Measurements from ENCODE around the gene DIAPH1.

The DIAPH1 gene

DNA sequence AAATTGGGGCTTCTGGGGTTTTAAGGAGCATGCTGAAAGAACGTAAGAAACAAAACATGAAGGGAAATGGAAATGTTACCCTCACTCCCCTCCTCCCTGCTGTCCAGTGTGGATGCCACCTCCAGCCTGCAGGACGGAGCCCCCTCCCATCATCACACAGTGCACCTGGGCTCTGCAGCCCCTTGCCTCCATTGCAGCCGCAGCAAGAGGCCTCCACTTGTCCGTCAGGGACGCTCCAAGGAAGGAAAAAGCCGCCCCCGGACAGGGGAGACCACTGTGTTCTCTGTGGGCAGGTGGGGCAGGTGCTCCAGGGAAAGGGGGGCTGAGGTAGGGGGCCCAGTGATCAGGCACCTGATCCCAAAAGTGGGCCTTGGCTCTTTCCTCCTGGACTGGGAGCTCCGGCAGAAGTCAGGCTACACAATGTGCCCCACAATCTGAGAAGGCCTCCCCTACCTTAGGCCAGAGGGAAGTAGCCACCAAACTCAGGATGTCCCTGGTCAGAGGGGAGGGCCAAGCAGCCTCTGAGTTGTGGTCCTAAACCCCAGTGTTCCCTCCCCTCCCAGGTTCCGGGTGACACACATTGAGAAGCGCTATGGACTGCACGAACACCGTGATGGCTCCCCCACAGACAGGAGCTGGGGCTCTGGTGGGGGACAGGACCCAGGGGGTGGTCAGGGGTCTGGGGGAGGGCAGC lies 20.7 kb upstream of the DIAPH1 start:
- DNase-seq (ENCODE audit: low spot score): no peak

DNA sequence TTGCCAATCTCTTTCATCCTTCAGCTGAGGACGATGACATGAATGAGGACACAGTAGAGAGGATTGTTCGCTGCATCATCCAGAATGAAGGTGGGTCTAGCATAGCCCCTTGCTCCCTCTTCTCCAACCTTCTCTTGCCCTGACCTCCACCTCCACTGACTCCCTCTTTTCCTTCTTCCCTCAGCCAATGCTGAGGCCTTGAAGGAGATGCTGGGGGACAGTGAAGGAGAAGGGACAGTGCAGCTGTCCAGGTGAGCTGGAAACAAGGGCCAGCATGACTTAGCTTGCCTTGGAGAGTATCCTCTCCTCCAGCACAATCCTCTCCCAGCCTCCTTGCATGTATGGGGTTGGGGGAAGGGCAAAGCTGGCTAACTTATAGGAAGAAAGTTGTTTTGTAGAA lies 20.0 kb upstream of the DIAPH1 start:
- no peak for DNase-seq (ENCODE audit: low spot score)

DNA sequence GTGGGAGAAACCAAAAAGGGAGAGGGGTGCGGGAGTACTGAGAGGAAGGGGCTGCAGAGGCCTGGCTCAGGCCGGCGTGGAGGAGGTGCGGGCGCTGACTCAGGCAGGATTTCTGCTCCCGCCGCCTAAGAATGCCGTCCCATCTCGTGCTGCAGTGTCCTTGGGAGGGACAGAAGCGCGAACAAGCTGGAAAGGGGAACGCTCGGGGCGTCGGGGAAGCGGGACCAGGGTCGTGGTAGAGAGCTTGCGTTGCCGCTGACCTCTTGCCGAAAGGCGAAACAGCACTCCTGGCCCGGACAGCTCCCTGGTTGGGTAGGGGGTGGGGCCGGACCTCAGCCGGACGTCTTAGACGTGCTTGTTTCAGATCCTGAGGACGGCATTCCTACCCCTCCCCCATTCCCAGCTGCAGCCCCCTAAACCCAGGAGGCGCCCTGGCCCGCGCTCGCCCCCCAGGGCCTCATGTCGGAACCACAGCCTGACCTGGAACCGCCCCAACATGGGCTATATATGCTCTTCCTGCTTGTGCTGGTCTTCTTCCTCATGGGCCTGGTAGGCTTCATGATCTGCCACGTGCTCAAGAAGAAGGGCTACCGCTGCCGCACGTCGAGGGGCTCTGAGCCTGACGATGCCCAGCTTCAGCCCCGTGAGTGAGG lies 19.1 kb upstream of the DIAPH1 start:
- no peak for DNase-seq (ENCODE audit: low spot score)

DNA sequence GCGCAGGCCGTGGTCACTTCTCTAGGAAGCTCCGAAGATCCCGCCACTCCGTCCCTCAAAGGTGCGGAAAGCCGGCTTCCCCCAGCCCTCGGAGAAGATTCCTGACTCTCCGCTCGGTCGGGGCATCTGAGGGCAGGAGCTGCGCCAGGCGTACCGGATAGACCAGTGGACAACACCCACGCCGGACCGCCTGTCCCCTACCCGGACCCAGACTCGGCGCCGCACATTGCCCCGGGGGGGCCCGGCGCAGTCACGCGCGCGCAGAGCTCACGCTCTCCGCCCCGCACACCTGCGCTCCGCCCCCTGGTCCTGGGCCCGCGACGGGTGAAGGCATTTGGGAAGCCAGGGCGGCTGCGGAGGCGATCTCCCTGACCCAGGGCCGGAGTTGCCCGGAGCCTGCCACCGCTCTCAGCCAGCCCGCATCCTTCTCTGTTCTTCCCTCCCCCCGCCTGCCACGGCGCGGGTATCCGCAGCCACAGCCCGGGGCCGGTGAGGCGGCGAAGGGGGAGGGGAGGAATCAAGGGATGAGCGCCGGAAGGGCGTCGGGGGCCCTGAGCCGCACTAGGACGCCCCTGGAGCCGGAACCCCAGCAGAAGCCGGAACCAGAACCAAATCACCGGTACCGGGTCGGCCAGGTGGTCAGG lies 18.4 kb upstream of the DIAPH1 start:
- DNase-seq (ENCODE audit: low spot score): no peak

DNA sequence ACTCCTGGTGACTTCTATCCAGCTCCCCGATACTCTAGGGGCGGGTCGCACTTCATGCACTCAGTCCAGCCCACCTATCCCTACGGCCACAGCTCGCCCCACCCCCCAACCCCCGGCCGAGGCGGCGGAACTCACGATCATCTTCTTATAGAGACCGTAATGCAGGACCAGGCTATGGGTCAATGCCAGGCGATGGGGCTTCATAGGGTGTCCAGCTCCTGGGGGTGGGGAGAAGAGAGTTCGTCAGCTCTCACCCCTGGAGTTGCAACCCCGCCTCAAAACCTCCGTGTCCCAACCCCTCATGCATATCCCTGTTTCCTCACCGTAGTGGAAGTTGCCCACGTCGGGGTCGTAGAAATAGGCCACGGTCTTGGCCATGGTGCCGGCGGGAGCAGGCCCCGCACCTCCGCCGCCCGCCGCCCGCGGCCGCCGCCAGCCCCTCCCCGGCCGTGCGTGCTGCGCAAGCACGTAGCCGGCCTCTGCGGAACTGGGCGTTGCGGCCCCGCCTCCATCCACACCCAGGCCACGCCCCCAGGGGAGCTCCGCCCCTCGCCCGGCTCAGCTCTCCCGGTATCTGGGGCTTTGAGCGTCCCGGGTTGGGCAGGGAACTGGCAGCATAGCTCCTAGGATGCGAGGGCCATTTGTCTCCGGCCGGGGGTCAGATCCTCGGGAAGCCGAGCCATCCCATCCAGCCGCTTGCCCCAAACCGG lies 17.8 kb upstream of the DIAPH1 start, which contains the start of the genes HDAC3 and RELL2:
Gene HDAC3, minus strand, starts transcription at position 437 of the 710 bp plus-strand sequence. Its CDS starts 59 bp downstream, at position 378.
Gene RELL2, plus strand, starts transcription at position 585 of the 710 bp plus-strand sequence. CDS start 1,229 bp downstream, outside the sequence.
- DNase-seq (ENCODE audit: low spot score): peak; percentile 94

DNA sequence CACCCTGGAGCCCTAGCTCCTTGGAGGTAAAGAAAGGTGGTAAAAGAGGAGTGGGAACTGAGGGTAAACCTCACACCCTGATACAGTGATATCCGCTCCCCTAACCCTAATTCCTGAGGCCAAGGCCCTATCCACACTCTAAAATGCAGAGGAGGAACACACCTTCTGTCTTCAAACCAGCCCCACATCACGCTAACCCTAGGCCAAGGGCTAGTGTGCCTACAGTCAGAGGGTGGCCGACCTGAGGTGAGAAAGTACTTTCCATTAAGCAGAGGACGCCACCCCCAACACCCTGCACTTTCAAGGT lies 17.3 kb upstream of the DIAPH1 start:
- no peak for DNase-seq (ENCODE audit: low spot score)

DNA sequence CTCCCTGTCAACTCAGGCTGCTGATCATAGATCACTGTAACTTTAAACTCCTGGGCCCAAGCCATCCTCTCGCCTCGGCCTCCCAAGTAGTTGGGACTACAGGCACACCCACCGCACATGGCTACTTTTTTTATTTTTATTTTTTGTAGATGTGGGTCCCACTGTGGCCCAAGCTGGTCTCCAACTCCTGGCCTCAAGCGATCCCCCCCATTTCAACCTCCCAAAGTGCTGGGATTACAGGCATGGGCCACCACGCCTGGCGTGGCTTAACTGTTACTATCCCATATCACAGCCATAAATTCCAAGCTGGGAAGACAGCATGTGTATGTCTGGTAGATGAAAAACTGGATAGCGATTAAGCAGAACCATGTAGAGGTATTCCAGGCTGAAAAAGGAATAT lies 16.8 kb upstream of the DIAPH1 start:
- DNase-seq (ENCODE audit: low spot score): no peak

DNA sequence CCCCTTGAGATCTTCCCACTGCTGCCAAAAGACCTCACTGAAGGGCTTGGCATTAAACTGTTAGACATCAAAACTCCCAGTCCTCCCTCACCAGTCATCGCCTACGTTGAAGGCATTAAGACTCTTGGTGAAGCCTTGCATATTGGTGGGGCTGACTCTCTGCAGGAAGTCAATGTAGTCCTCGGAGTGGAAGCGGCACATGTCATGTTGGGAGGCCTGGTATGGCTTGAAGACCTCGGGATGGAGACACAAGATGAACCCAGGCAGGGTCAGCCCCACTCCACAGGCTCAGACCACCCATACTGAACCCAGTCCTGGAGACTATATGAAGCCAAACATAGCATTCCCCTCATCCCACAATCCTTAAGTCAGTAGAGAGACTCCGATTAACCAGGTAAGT lies 15.9 kb upstream of the DIAPH1 start:
- no peak for DNase-seq (ENCODE audit: low spot score)

DNA sequence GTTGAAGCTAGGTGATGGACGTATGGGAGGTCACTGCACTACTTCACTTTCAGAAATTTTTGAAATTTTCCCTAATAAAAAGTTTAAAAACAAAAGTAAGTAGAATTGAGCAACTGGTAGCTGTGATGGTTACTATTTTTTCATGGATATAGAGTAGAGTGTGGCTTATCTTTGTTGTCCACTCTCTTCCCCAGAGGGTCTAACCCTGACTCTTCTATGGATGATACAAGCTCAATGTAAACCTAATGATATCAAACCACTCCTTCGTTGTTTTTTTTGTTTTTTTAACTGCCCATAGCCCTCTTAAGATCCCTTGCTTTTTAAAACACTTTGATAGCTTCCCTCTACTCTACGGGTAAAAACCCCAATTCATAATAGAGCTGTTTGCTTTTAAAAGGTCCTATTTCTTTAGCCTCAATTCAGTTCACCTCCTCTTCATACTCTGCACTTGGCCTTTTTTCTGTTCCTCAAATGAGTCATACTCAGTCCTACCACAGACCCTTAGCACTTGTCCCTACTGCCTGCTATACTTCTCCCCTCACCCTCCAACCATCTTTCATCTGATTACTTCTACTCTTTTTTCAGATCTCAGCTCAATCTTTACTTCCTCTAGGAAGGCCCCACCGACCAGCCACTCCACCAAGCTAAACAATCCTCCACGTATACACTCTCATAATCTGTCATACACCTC lies 15.2 kb upstream of the DIAPH1 start:
- no peak for DNase-seq (ENCODE audit: low spot score)

DNA sequence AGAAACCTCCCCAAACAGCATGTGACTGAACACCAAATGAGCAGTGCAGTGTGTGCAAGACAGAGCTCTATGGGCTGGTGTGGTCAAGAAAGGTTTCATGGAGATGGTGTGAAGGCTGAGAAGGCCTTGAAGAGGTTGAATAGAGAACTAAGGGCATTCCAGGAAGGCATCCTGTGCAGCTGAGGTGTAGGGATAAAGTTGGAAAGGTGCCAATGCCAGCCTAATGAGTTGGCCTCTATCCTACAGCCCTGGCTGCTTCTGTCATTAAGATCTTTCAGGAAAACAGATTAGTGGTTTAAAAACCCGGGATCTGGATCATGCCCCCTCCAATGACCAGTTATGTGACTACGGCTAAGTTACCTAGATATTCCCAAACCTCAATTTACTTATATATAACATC lies 13.8 kb upstream of the DIAPH1 start:
- no peak for DNase-seq (ENCODE audit: low spot score)

DNA sequence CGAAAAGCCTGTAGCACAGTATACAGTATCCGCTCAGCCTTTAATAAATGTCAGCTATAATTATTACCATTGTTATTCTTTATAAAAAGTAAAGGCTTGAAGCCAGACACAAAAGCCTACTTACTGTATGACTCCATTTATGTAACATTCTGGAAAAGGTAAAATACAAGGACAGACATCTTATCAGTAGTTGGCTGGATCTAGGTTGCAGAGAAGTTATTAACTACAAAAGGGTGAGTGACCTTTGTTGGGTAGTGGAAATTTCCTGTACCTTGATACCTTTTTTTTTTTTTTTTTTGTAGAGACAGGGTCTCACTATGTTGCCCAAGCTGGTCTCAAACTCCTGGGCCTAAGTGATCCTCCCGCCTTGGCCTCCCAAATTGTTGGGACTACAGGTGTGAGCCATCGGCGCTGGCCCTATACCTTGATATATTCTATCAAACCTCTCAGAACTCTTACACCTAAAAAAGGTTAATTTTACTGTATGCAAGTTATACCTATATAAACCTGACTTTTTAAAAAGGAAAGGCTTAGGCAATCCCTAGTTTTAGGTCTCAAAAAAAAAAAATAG lies 11.9 kb upstream of the DIAPH1 start:
- no peak for DNase-seq (ENCODE audit: low spot score)

DNA sequence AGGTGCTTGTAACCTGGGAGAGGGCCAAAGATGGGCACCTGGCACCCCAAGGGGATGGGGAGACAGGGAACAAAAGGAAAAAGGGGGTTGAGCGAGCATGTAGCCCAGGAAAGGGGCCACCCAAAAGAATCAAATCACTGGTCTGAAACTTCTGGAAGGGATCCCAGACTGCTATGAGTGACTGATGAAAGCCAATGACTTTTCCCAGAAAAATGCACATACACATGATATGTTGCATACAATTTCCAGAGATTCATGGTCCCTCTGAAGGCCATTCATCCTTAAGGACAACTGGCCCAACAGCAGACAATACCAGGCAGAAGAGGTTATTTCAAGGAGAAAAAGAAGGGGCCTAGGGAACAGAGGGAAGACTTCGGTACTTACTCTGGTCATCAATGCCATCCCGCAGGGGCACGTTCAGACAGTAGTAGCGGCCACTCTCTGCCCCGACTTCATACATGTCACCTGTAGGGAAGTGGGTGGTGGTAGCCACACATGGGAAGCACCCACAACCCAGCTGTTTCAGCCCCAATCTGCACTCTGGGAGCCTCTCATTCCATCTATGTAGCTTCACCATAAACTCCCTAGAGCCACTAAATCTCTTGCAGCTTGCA lies 9.5 kb upstream of the DIAPH1 start:
- DNase-seq (ENCODE audit: low spot score): no peak

DNA sequence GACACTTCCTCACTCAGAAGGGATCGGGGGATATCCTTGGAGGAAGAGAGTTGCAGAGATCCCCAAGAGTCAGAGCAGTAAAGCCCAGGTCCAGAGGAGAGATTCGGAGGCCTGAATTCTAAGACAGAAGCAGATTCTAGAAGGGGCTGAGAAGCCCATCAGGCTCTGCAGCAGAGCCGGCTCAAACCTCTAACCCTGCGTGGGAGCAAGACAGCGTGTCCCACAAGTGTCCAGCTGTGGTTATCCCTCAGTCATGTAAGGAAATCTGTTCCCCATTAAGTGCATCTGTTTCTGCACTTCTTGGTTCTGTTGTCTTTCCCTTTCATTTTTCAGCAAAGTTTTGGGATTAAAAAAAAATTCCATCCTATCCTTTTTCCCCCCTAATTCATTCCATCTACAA lies 4.8 kb upstream of the DIAPH1 start:
- no peak for DNase-seq (ENCODE audit: low spot score)

DNA sequence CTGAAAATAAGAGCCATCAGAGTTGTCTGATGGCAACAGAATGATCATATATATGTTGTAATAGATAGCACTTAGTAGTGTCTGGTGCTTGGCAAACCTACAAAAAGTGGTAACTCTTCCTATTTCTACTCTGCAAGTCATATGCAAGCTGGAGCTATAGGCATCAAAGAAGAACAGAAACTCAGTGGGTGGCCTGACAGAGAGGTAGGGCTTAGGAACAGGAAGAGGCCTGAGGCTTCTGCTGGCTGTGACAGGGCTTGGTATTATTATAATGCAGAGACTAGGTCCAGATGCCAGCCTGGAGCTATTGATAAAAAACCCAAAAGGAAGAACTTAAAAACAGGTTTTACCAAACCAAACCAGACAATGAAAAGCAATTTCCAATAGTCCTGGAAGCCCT lies 4.4 kb upstream of the DIAPH1 start:
- DNase-seq (ENCODE audit: low spot score): no peak

DNA sequence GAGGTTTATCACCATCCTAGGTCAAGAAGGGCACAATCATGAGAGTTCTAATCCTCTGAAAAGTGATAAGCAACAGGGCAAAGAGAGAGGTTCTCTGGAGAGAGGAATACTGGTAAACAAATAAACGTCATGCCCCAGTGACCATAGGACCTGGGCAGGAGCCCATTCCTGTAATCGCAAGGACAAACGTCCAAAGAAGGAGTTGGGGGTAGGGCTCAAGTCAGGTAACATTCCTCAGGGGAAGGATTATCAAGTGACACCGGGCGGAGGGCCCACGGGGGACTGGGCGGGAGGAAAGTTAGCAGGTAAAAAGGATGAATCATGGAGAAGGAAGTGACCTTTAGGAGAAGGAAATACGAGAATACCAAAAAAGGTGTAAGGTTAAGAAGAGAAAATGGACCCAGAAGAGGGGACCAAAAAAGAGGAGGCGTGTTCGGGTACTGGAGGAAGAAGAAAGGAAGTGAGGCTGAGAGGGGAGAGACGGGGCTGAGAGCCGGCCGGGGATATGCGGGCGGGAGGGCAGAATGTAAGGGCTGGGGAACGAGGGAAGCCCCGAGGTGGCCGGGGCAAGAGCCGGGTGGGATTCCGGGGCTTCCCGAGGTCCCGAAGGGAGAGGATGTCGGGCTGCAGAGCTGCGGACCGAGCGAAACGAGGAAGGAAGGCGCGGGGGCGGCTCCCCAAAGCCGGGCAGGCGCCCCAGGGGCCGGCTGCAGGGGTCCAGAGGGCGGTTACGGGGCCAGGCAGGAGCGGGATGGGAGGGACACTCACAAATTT lies 583 bp downstream of the DIAPH1 start:
- DNase-seq (ENCODE audit: low spot score): peak; percentile 74

DNA sequence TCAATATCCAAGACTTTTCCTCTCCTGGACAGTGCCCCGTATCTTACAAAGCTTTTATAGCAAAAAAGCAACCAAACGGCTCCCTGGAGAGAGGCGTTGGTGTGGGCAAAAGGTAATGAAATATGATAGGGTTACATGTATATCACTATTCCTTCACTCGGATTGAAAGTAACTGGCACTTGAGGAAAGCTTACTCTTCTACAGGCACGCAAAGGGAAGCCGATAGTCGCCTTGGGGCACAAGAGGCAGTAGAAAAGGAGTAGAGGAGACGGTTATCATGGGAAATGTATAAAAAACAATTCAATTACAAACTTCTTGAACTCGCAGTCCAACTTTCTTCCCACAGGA lies 1.1 kb downstream of the DIAPH1 start:
- DNase-seq (ENCODE audit: low spot score): no peak

DNA sequence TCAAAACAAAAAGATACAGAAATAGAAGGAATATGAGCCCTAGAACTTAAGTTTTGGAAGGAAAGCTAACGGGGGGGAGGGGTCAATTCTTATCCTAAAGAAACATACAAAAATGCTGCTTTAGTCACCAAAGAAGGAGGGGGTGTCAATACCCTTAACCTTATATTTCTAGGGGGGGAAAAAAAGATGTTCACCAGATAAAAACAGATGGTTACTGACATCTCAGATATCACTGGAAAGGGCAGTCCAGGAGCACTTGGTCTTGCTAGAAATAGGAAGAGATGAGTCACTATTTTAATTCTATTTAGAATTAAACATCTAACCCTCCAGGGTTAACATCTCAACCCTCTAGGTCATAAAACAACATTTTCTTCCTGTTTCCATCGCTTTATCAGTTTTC lies 1.7 kb downstream of the DIAPH1 start:
- DNase-seq (ENCODE audit: low spot score): no peak

DNA sequence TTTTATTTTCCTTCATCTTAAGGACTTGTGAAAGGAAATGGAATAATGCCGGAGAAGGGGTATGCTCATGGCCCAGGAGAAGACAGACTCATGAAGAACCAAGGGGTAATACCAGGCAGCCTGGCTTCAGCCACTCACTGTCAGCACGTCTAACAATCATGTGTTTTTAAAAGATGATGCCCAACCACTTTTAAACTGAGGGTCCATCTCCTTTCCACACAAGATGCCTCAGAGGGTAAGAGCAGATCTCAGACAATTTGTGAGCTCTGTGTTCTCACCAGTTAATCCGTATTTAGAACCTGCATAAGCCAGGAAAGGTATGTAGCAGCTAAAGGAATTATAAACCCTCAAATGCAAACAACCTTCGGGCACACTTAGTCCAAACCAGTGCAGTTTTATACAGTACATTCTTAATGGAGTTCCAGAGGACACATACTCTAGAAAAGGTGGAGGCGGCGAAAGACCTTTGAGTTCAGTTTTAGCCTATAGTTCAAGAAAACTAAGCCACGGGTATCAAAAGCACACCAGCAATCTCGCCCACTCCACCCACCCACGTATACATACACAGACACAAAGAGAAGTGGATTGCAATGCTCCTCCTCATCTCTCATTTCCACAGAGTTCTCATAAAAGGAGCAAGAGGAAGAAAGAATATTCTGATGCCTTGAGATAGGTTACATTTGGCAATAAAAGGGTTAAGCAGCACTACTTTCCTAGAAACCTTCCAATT lies 2.6 kb downstream of the DIAPH1 start:
- no peak for DNase-seq (ENCODE audit: low spot score)

DNA sequence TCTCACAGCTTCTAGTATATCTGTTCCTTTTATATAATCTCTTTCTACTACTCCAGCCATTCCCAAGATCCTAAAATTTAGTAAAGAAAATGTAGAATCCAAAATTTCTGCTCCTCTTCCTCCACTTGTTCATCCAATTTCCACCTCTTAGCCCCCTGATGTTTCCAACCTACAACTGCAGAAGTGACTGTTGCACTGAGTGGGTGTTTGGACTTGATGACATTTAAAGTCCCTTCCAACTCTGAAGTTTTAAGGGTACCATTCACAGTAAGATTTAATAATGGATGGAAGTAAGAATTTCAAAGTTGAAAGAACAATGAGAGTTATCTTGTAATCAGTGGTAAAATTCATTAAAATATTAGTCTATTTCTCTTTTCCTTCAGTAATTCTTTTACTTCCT lies 5.5 kb downstream of the DIAPH1 start:
- no peak for DNase-seq (ENCODE audit: low spot score)

DNA sequence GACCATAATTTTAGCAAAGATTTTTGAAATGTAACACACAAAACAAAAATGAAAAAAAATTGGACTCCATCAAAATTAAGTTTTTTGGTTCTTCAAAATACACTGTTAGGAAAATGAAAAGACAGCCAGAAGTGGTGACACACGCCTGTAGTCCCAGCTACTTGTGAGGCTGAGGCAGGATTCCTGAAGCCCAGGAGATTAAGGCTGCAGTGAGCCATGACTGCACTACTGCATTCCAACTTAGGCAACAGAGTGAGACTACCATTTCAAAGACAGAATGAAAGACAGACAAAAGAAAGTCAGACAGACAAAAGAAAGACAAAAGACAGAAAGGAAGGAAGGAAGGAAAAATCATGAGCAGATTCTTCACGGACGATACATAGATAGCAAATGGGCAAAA lies 7.5 kb downstream of the DIAPH1 start:
- no peak for DNase-seq (ENCODE audit: low spot score)
